HG03066 (cell line): ENCODE measurements around the gene CDRT4.

Source experiments
- ATAC-seq: cut with Tn5 transposase; IDR thresholded peaks from one replicate; pipeline ENCODE4 v1.9.1; 2021; ENCODE audit warnings: low read depth; ENCODE audit not compliant: unreplicated experiment

Gene CDRT4

DNA sequence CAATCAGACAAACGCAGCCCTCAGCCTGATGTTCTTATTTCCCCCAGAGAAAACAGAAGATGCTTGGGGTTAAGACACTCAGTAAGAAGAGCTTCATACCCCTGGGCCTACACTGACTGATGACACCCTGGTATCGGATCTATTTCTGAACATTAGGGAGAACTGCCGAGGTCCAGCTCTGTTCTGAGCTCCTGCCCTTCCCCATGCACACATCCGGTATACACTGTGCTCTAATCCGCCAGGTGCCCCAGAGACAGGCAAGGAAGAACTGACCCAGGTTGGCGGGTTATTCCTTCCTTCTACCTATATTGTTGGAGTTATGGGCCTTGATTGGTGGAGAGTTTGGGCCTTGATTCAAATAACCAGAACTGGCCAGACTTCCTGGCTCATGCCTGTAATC lies 68.0 kb downstream of the CDRT4 start:
- ATAC-seq, result no peak

DNA sequence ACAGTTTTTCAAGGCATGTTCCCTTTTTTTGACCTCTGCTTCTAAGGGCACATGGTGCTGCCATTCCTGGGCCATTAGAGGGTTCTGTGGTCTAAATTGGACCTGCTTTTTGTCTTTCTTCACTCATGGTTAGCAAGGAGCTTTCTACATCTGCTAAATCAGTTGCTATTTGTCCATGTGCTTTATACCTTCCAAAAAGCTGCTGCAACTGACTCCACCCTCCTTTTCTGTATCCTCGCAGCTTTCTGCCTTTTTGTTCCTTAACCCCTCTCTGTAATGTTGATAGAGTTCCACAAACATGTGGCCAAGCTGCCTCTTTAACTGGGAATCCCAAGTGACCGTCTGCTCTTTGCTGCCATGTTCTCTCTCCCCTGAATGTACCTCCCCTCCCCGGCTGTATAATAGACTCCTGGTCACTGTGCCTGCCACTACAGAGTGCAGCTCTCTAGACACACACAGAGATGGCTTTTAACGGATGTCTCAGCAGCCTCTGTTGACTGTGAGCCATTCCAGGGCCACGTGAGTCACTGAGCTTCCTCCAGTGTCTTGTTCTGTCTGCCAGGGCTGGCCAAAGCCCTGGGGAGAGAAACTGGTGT lies 68.6 kb downstream of the CDRT4 start:
- ATAC-seq, result no peak

DNA sequence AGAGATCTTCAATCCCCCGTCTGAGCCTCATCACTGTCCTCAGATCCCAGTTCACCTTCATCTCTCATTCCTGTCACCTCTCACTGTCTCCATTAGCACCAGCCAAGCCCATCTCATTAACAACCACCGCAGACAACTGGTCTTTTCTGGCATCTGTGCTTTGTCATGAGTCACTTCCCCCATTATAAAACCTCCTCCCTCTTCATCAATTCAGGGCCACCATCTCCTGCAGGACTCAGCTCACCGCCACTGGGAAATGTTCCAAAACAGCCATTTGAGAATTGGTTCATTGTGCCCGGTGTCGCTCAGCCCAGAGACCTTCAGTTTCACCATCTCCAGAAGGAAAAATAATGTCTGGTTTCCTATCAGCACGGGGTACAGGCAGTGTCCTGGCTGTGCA lies 69.1 kb downstream of the CDRT4 start:
- no peak for ATAC-seq

DNA sequence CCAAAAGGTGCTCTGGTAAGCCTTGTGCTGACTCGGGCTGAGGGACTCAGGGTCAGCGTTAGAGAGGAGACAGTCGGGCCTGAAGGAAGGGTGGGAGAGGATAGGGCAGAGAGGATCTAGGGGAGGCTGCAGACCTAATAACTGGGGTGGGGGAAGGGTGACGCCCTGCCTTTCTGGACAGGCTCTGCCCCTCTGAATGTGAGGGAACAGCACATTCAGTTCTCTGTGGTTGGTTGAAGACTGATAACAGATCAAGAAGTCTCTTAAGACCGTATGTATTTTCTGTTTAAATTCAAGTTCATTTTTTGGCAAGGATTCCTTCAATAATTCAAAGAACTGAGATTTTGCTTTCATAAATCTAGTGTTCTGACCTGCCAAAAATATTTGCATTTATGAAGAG lies 69.8 kb downstream of the CDRT4 start:
- no peak for ATAC-seq

DNA sequence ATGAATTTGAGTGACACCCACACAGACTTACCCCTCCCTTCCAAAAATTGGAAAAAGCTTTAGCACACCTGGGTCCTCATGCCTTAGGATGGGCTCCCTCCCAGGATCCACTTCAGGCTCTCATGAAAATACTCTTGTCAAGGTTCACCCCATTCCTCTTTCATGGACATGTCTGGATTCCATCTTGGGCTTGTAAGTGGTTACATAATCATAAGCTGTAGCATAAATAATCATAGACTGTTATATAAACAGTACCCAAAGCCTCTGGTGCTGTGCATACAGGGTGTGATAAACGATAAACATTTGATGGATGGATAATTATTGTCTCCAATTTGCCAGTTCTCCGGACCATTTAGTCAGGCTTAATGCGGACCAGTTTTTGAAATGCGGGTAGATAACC lies 72.3 kb downstream of the CDRT4 start:
- no peak for ATAC-seq

DNA sequence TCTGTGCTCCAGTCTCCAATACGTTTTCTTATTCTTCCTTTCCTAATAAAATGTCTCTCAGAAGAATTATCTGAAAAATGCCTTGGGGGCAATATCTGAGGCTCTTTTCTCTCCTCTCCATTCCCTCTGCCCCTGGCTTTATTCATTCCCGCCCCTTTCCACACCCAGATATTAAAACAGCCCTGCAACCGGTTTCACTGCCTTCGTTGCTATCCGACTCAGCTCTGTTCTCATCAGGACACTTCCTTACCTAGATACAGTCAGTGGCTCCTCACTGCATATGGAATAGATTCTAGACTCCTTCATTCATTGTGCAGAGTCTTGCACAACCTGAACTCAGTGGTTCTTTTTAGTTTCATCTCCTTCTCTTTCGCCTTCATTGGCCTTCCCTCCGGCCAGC lies 74.0 kb downstream of the CDRT4 start:
- no peak for ATAC-seq

DNA sequence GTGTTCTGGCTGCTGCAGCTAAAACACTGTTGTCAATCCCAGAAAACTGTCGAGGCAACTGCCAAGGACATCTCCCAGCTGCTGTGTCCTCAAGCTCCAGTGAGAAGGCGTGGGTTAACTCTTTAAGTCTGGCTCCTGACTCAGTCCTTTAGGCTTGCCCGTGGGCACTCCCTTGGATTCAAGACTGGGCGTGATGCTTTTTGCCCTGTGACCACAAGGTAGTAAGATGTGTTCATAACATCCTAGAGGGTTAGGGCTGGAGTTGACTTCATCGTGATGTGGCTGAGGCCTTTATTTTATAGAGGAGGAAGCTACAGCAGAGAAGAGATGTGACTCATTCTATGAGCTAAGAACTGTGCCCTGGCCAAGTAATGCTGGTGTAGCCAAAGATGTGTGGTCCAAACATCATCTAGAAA lies 75.1 kb downstream of the CDRT4 start:
- ATAC-seq, result no peak

DNA sequence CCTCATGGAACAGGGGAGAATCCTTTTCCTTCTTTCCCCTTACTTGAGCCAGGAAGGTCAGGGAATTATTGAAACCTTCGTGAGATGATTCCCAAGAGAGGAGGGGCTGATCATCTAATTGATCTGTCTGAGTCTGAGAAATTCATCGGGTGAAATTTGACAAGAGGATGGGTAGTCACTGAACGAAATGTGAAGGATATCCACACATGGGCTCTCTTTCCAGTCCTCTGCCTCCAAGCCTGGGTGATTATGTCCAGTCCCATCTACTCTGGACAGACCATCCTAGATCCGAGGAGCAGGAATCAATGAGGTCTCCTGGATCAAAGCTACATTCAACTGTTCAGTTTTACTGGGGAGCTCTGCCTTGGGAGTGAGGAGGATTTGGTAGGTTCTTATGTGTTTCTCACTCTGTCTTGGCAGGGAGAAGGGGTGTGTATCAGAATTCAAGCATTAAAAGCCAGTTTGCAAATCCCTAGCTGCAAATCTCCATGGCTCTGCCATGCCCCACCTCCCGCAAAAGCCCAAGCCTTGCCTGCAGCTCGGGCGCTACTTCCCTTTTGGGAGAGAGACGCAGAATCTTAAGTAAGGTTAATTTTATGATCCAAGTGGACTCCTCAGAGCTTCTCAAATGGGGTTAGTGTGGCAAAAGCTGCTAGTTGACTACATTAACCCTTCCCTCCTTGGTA lies 78.9 kb downstream of the CDRT4 start:
- no peak for ATAC-seq

DNA sequence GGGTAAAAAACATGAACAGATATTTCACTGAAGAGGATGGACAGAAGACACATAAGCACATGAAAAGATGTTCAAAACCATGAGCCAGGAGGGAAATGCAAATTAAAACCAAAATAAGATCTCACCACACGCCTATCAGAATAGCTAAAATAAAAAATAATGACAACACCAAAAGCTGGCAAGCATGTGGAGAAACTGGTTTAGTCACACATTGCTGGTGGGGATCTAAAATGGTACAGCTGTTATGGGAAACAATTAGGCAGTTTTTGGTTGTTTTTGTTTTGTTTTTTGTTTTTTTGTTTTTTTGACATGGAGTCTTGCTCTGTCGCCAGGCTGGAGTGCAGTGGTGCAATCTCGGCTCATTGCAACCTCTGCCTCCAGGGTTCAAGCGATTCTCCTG lies 81.3 kb downstream of the CDRT4 start:
- ATAC-seq, result no peak
